ENCODE data around the gene EIF4B. TPM values are rescaled to one million over a fixed set of nuclear protein-coding genes. Genes with fewer than 3 reads are reported as not detected.

Gene EIF4B
- total RNA-seq (2021) = 393 and 400 TPM in 2 replicates
- Bru-seq, nascent RNA = percentile 98 among the genes with signal in this experiment
- BruChase-seq, experiment 1, labeled RNA remaining after a 2-hour chase = percentile 99 among the genes with signal in this experiment
- BruChase-seq, experiment 2, labeled RNA remaining after a 6-hour chase = percentile 99 among the genes with signal in this experiment
- long read RNA-seq, full-length matches to known transcripts = 100 of 189 reads
- long read RNA-seq, partial matches to known transcripts = 63 of 189 reads
- long read RNA-seq, other reads (novel, unspliced or antisense) = 26 of 189 reads

GRCh38 chr12:53005986-53006809, at the start of gene EIF4B:
Gene EIF4B (plus strand): TSS chr12:53006456. CDS start chr12:53006484, 28 bp downstream.
- Histone ChIP-seq H3K9me3 (ENCODE audit: low read depth, low read length, poor library complexity, severe bottlenecking) (no peaks in the 10 kb centered on the region), H3K27ac (ENCODE audit: low read depth, low read length, poor library complexity, severe bottlenecking) (peak within 1 kb of the TSS; percentile 94), H3K36me3 (ENCODE audit: insufficient read depth, low read length, poor library complexity, severe bottlenecking) (peaks cover 24% of the 10 kb centered on the region), H3K27me3 (replicated peaks; ENCODE audit: insufficient read depth, low read depth, low read length, poor library complexity) (no peaks in the 10 kb centered on the region), H3K4me3 (ENCODE audit: low read depth, low read length, poor library complexity, severe bottlenecking) (peak within 1 kb of the TSS; percentile 73), H3K4me1 (ENCODE audit: insufficient read depth, low read length, poor library complexity, severe bottlenecking) (peaks cover 35% of the 10 kb centered on the region)
- peak; percentile 100 for DNase-seq (ENCODE audit: low spot score)
- CTCF ChIA-PET = interaction anchor here (0.5 to 1.6 kb wide), 5 partner anchors 25 to 1016 kb away, joined by 3 to 12 read pairs (median 4); no protein-coding TSS in a partner anchor
- BruUV-seq (replicated peaks) = no TSS peak
- no peak for TF ChIP-seq EZH2 (IDR thresholded peaks at IDR 0.05; ENCODE audit: borderline replicate concordance, low read depth, low read length, poor library complexity, severe bottlenecking)
- no peak for TF ChIP-seq CTCF (conservative IDR thresholded peaks at IDR 0.05; ENCODE audit: low read depth, low read length)
- POLR2A ChIA-PET (ENCODE audit: low non-redundant PET) = interaction anchor here (0.5 to 0.7 kb wide), 7 partner anchors 18 to 925 kb away, joined by 3 to 8 read pairs (median 3); partner anchors contain the start of gene KRT18
- intact Hi-C loops (cut with micrococcal nuclease; ENCODE audit: unreplicated experiment) = loop anchor here (5.0 kb wide), 1 partner anchor 59 kb away; the partner anchor contains the start of gene KRT18

GRCh38 chr12:52956987-52957386, 49.3 kb upstream of the EIF4B start:
- BruUV-seq (replicated peaks) = no TSS peak
- no peaks in the 10 kb centered on the region for H3K36me3 ChIP-seq (ENCODE audit: insufficient read depth, low read length, poor library complexity, severe bottlenecking)
- no peak for DNase-seq (ENCODE audit: low spot score)
- H3K4me3 ChIP-seq (ENCODE audit: low read depth, low read length, poor library complexity, severe bottlenecking) = no peak overlapping the region
- H3K27ac ChIP-seq (ENCODE audit: low read depth, low read length, poor library complexity, severe bottlenecking) = no peak overlapping the region
- ChIA-PET POLR2A (ENCODE audit: low non-redundant PET) (interaction anchor here (0.5 kb wide), 1 partner anchor 1332 kb away, joined by 3 read pairs; no protein-coding TSS in a partner anchor), CTCF (interaction anchor here (1.4 kb wide), 1 partner anchor 23 kb away, joined by 6 read pairs; no protein-coding TSS in a partner anchor)
- no peaks in the 10 kb centered on the region for H3K9me3 ChIP-seq (ENCODE audit: low read depth, low read length, poor library complexity, severe bottlenecking)
- no peaks in the 10 kb centered on the region for H3K4me1 ChIP-seq (ENCODE audit: insufficient read depth, low read length, poor library complexity, severe bottlenecking)
- TF ChIP-seq EZH2 (IDR thresholded peaks at IDR 0.05; ENCODE audit: borderline replicate concordance, low read depth, low read length, poor library complexity, severe bottlenecking) (no peak), CTCF (conservative IDR thresholded peaks at IDR 0.05; ENCODE audit: low read depth, low read length) (no peak)
- intact Hi-C loops (cut with micrococcal nuclease; ENCODE audit: unreplicated experiment) = no loop called here
- H3K27me3 ChIP-seq (replicated peaks; ENCODE audit: insufficient read depth, low read depth, low read length, poor library complexity) = no peaks in the 10 kb centered on the region

GRCh38 chr12:52964556-52965336, 41.5 kb upstream of the EIF4B start:
- DNase-seq (ENCODE audit: low spot score) = no peak
- Histone ChIP-seq H3K9me3 (ENCODE audit: low read depth, low read length, poor library complexity, severe bottlenecking) (no peaks in the 10 kb centered on the region), H3K27ac (ENCODE audit: low read depth, low read length, poor library complexity, severe bottlenecking) (no peak overlapping the region), H3K36me3 (ENCODE audit: insufficient read depth, low read length, poor library complexity, severe bottlenecking) (no peaks in the 10 kb centered on the region), H3K4me1 (ENCODE audit: insufficient read depth, low read length, poor library complexity, severe bottlenecking) (peaks cover 2% of the 10 kb centered on the region), H3K4me3 (ENCODE audit: low read depth, low read length, poor library complexity, severe bottlenecking) (no peak overlapping the region), H3K27me3 (replicated peaks; ENCODE audit: insufficient read depth, low read depth, low read length, poor library complexity) (no peaks in the 10 kb centered on the region)
- ChIA-PET POLR2A (ENCODE audit: low non-redundant PET) (no interaction called here), CTCF (interaction anchor here (0.5 kb wide), 1 partner anchor 480 kb away, joined by 5 read pairs; no protein-coding TSS in a partner anchor)
- intact Hi-C loops (cut with micrococcal nuclease; ENCODE audit: unreplicated experiment) = no loop called here
- TF ChIP-seq CTCF (conservative IDR thresholded peaks at IDR 0.05; ENCODE audit: low read depth, low read length) = no peak
- no peak for TF ChIP-seq EZH2 (IDR thresholded peaks at IDR 0.05; ENCODE audit: borderline replicate concordance, low read depth, low read length, poor library complexity, severe bottlenecking)
- no TSS peak for BruUV-seq (replicated peaks)

All from A673 (cell line).